ENCODE data around the gene THRAP3. TPM values are rescaled to one million over a fixed set of nuclear protein-coding genes. Genes with fewer than 3 reads are reported as not detected.

Gene THRAP3
- total and polyA plus RNA-seq, 2 donors (not counting 3 experiments of a cell fraction or from before 2014, with no cell fraction given), result 38.0 to 144 TPM

GRCh38 chr1:36349241-36349671 is 125.0 kb downstream of the THRAP3 start:
- Histone ChIP-seq H3K9ac (replicated peaks; ENCODE audit: extremely low read depth, insufficient read depth, low read length) (no peak overlapping the region), H3K9me3 (replicated peaks; ENCODE audit: control insufficient read depth, insufficient read depth, low read length) (no peaks in the 10 kb centered on the region), H3K4me2 (ENCODE audit: insufficient read depth, low read length) (no peak overlapping the region), H3K9me1 (replicated peaks; ENCODE audit: control insufficient read depth, extremely low read depth, insufficient read depth, low read length) (no peaks in the 10 kb centered on the region), H2AFZ (ENCODE audit: low read depth, low read length) (no peak overlapping the region), H3K79me2 (ENCODE audit: control insufficient read depth, insufficient read depth, low read length) (no peaks in the 10 kb centered on the region), H3K4me3 (replicated peaks in 1 of 3; ENCODE audit: insufficient read depth in 1 of 3, low read depth in 1 of 3, low read length in 3 of 3) (no peak overlapping the region), H3K36me3 (ENCODE audit: control insufficient read depth in 2 of 2, extremely low read depth in 1 of 2, insufficient read depth in 2 of 2, low read length in 2 of 2) (peaks cover 5 to 21% of the 10 kb centered on the region in 2 experiments), H3K27ac (ENCODE audit: insufficient read depth, low read depth, low read length) (peak overlapping the region; percentile 89), H3K27me3 (ENCODE audit: control insufficient read depth in 2 of 2, insufficient read depth in 2 of 2, low read length in 2 of 2) (no peaks in the 10 kb centered on the region), H3K4me1 (ENCODE audit: control insufficient read depth, extremely low read depth, insufficient read depth, low read length) (peaks cover 52% of the 10 kb centered on the region), H4K20me1 (replicated peaks; ENCODE audit: control insufficient read depth, extremely low read depth, insufficient read depth, low read length) (no peaks in the 10 kb centered on the region)
- TF ChIP-seq FOS (IDR thresholded peaks at IDR 0.05; ENCODE audit: borderline replicate concordance, insufficient read depth, low read length) (peak; percentile 26), POLR2AphosphoS5 (IDR thresholded peaks at IDR 0.05; ENCODE audit: insufficient read depth, low read depth, low read length) (no peak)
- FAIRE-seq, result peak; percentile 78
- ChIA-PET POLR2A (no interaction called here), CTCF (interaction anchor here (1.2 to 6.7 kb wide), 5 partner anchors 12 to 73 kb away, joined by 3 to 99 read pairs (median 4); partner anchors contain the start of gene SH3D21)
- dilution Hi-C loops (cut with MboI; ENCODE audit: extremely low pct_ligation_motif_present, low sequenced_read_pairs), result no loop called here
- intact Hi-C loops (cut with micrococcal nuclease), result no loop called here
- BruUV-seq (replicated peaks), result no TSS peak
- no peak for DNase-seq (ENCODE audit: low read depth, low spot score)

GRCh38 chr1:36349839-36350238 is 125.6 kb downstream of the THRAP3 start:
- Histone ChIP-seq H3K4me3 (replicated peaks in 1 of 3; ENCODE audit: insufficient read depth in 1 of 3, low read depth in 1 of 3, low read length in 3 of 3) (no peak overlapping the region), H3K4me1 (ENCODE audit: control insufficient read depth, extremely low read depth, insufficient read depth, low read length) (peaks cover 52% of the 10 kb centered on the region), H3K4me2 (ENCODE audit: insufficient read depth, low read length) (no peak overlapping the region), H4K20me1 (replicated peaks; ENCODE audit: control insufficient read depth, extremely low read depth, insufficient read depth, low read length) (no peaks in the 10 kb centered on the region), H3K9me3 (replicated peaks; ENCODE audit: control insufficient read depth, insufficient read depth, low read length) (no peaks in the 10 kb centered on the region), H3K27me3 (ENCODE audit: control insufficient read depth in 2 of 2, insufficient read depth in 2 of 2, low read length in 2 of 2) (no peaks in the 10 kb centered on the region), H3K9me1 (replicated peaks; ENCODE audit: control insufficient read depth, extremely low read depth, insufficient read depth, low read length) (no peaks in the 10 kb centered on the region), H3K27ac (ENCODE audit: insufficient read depth, low read depth, low read length) (peak overlapping the region; percentile 89), H3K79me2 (ENCODE audit: control insufficient read depth, insufficient read depth, low read length) (no peaks in the 10 kb centered on the region), H2AFZ (ENCODE audit: low read depth, low read length) (no peak overlapping the region), H3K9ac (replicated peaks; ENCODE audit: extremely low read depth, insufficient read depth, low read length) (no peak overlapping the region), H3K36me3 (ENCODE audit: control insufficient read depth in 2 of 2, extremely low read depth in 1 of 2, insufficient read depth in 2 of 2, low read length in 2 of 2) (peaks cover 6 to 26% of the 10 kb centered on the region in 2 experiments)
- DNase-seq (ENCODE audit: low read depth, low spot score) (no peak), FAIRE-seq (no peak)
- BruUV-seq (replicated peaks), result no TSS peak
- dilution Hi-C loops (cut with MboI; ENCODE audit: extremely low pct_ligation_motif_present, low sequenced_read_pairs), result no loop called here
- CTCF ChIA-PET, result interaction anchor here (1.2 to 6.7 kb wide), 5 partner anchors 11 to 72 kb away, joined by 3 to 99 read pairs (median 4); partner anchors contain the start of gene SH3D21
- no peak for TF ChIP-seq EZH2 (IDR thresholded peaks at IDR 0.05; ENCODE audit: borderline replicate concordance, low read depth, low read length, severe bottlenecking)
- intact Hi-C loops (cut with micrococcal nuclease), result no loop called here
- POLR2A ChIA-PET, result interaction anchor here (2.3 kb wide), 1 partner anchor 37 kb away, joined by 9 read pairs; no protein-coding TSS in a partner anchor
